ENCODE data around the gene ADAM12. TPM values are rescaled to one million over a fixed set of nuclear protein-coding genes. Genes with fewer than 3 reads are reported as not detected.

The ADAM12 gene
- total and polyA plus RNA-seq, 2 of the 13 experiments (the other 11 are each of a cell fraction or from before 2014, with no cell fraction given), result not detected

- no peaks in the 10 kb centered on the region for H4K20me1 ChIP-seq (ENCODE audit: insufficient read depth, low read length)
- TF ChIP-seq KMT2A (CRISPR knock-in tag; IDR thresholded peaks at IDR 0.05) (no peak), ZFP36L1 (CRISPR knock-in tag; IDR thresholded peaks at IDR 0.05) (no peak), MEIS1 (CRISPR knock-in tag; IDR thresholded peaks at IDR 0.05; ENCODE audit: borderline replicate concordance) (no peak), ZNF776 (CRISPR knock-in tag; IDR thresholded peaks at IDR 0.05) (no peak), REXO4 (CRISPR knock-in tag; IDR thresholded peaks at IDR 0.05; ENCODE audit: borderline replicate concordance) (no peak), THRA (CRISPR knock-in tag; IDR thresholded peaks at IDR 0.05; ENCODE audit: borderline replicate concordance) (no peak), MATR3 (CRISPR knock-in tag; IDR thresholded peaks at IDR 0.05) (no peak), CCAR2 (optimal IDR thresholded peaks at IDR 0.05; ENCODE audit: low read depth, low read length) (no peak), STAT5B (CRISPR knock-in tag; IDR thresholded peaks at IDR 0.05) (no peak), ATF1 (CRISPR knock-in tag; IDR thresholded peaks at IDR 0.05) (no peak), ETV5 (CRISPR knock-in tag; IDR thresholded peaks at IDR 0.05; ENCODE audit: borderline replicate concordance) (no peak), PBX3 (CRISPR knock-in tag; IDR thresholded peaks at IDR 0.05; ENCODE audit: borderline replicate concordance) (no peak), STAT6 (CRISPR knock-in tag; IDR thresholded peaks at IDR 0.05; ENCODE audit: borderline replicate concordance) (no peak), MIER2 (CRISPR knock-in tag; IDR thresholded peaks at IDR 0.05) (no peak), PBX2 (CRISPR knock-in tag; IDR thresholded peaks at IDR 0.05) (no peak), SOX13 (IDR thresholded peaks at IDR 0.05) (no peak), SOX13 (CRISPR knock-in tag; conservative IDR thresholded peaks at IDR 0.05 in 1 of 2, IDR thresholded peaks at IDR 0.05 in 1 of 2) (no peak), LBX2 (CRISPR knock-in tag; IDR thresholded peaks at IDR 0.05; ENCODE audit: borderline replicate concordance) (no peak)
These were observed 402.6 kb downstream of the ADAM12 start for GRCh38 chr10:125985557-125986240.

More at GRCh38 chr10:125985557-125986240, 402.6 kb downstream of the ADAM12 start:
- Histone ChIP-seq H3K27ac (ENCODE audit: extremely low read length, insufficient read depth, low read length) (no peak overlapping the region), H3K79me2 (ENCODE audit: insufficient read depth, low read length) (no peaks in the 10 kb centered on the region), H3K9ac (ENCODE audit: insufficient read depth, low read depth, low read length) (no peak overlapping the region), H3K9me3 (ENCODE audit: low read length) (no peaks in the 10 kb centered on the region), H3K36me3 (replicated peaks in 1 of 2; ENCODE audit: control insufficient read depth in 1 of 2, insufficient read depth in 2 of 2, low read length in 2 of 2) (no peaks in the 10 kb centered on the region), H3K4me3 (replicated peaks in 1 of 3; ENCODE audit: insufficient read depth in 1 of 3, low read depth in 2 of 3, low read length in 3 of 3) (no peak overlapping the region), H3K4me1 (ENCODE audit: insufficient read depth, low read length) (no peaks in the 10 kb centered on the region), H2AFZ (ENCODE audit: low read length) (no peak overlapping the region), H3K4me2 (ENCODE audit: low read depth, low read length) (no peak overlapping the region), H3K27me3 (ENCODE audit: control insufficient read depth in 1 of 2, insufficient read depth in 2 of 2, low read length in 2 of 2) (peaks cover 3 to 18% of the 10 kb centered on the region in 2 experiments)
- intact Hi-C loops (cut with micrococcal nuclease; ENCODE audit: unreplicated experiment), result no loop called here
- in situ Hi-C loops (cut with HindIII; ENCODE audit: extremely low pct_ligation_motif_present, low pct_unique_long_range_greater_than_20kb), result loop anchor here (10.0 to 25.0 kb wide), 2 partner anchors 402 to 759 kb away; partner anchors contain the start of gene ADAM12
- CTCF ChIA-PET (ENCODE audit: low intra/inter-chr PET ratio, low total read pairs), result no interaction called here
- ATAC-seq, result no peak
- FAIRE-seq, result no peak
- POLR2A ChIA-PET, result no interaction called here
- no TSS peak for BruUV-seq (replicated peaks)
- no peak for DNase-seq (ENCODE audit: low spot score)
- under 1% methylated on average over 5 of the region's 5 CpGs for WGBS (ENCODE audit: low lambda C conversion rate)
